DMS114 treated with DMSO at 0.1 percent for 48 hours (cell line): ENCODE results near the gene DAO.
"Not testable (repeated sequence)": the region's sequence is repeated elsewhere in the genome, so short reads cannot be mapped to it uniquely, and the experiment has no call there.

Source experiments
- DNase-seq: peaks from one replicate; lab custom pipeline; 2025; ENCODE audit not compliant: unreplicated experiment; lab: John Stamatoyannopoulos, UW

The DAO gene

GRCh38 chr12:108849660-108850059 lies 30.2 kb upstream of the DAO start:
- no peak for DNase-seq

GRCh38 chr12:108850854-108851573 lies 28.9 kb upstream of the DAO start:
- no peak for DNase-seq

DNA sequence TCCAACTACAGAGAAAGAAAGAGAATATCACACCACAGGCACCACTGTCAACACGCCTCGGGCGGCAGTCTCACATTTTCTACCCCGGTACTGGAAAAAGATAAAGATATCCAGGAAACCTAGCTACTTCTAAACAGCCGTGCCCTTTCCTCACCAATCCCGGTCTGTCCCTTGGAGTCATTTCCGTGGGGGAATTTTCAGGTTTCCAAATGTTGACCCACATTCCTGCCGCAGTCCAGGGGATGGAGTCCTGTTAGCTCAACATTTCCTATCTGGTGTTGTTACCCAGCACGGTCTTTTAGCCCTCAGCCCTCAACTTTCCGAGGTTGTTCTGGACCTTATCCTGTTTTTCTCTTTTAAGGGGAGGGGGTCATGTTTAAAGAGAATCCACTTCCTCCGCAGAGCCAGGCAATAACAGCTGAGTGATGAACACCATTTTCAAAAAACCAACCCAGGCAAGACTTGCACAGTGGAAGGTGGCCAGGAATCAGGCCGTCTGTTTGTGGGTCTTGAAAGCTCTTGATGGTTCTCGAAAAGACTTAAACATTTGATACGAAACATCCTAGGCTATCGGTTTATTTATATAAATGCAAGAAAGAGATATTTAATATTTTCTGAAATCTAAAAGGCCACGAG lies 27.1 kb upstream of the DAO start:
- no peak for DNase-seq

DNA sequence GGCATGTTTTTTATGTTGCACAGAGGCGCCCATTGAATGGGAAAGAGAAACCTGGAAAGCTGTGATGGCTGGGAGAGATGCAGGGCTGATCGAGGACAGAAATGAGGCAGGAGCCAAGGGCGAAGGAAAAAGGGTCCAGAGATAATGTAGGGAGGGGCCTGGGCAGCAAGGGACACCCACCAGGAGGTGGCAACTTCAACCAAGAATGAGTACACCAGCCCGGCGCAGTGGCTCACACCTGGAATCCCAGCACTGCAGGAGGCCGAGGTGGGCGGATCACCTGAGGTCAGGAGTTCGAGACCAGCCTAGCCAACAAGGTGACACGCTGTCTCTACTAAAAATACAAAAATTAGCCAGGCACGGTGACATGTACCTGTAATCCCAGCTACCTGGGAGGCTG lies 26.5 kb upstream of the DAO start:
- no peak for DNase-seq

- DNase-seq, result no peak
Observed at GRCh38 chr12:108853981-108854446, 25.9 kb upstream of the DAO start.

DNA sequence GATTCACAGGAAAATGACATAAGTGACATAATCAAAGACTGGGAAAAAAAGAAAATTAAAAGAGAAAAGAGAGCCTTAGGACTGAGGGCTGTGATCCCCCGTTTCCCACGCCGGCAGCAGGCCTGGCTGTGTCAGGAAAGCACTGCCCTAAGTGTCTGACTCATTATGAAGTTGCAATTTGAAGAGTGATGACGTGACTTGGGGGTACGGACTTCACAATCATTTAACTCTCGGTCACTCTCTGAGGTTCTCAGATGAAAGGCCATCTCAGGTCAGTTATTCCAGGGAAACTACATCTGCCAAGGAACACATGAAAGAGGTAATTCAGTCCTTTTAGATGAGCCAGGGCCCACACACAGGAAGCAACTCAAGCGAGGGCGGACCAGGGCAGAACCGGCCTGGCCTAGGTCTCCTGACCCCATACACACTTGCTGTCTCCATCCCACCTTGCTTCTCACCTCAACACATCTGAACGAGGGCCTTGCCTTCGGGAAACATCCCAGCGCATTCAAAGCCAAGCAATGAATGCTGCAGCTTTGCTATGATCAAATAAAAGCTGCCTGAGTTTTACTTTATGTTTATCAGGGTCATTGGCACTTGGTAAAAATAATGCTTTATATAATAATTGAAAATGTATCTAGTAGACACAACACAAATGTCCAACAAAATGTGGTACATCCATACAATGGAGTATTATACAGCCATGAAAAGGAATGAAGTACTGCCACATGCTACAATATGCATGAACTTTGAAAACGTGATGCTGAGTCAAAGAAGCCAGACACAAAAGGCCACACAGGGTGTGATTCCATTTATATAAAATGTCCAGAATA lies 25.2 kb upstream of the DAO start:
- no peak for DNase-seq

DNA sequence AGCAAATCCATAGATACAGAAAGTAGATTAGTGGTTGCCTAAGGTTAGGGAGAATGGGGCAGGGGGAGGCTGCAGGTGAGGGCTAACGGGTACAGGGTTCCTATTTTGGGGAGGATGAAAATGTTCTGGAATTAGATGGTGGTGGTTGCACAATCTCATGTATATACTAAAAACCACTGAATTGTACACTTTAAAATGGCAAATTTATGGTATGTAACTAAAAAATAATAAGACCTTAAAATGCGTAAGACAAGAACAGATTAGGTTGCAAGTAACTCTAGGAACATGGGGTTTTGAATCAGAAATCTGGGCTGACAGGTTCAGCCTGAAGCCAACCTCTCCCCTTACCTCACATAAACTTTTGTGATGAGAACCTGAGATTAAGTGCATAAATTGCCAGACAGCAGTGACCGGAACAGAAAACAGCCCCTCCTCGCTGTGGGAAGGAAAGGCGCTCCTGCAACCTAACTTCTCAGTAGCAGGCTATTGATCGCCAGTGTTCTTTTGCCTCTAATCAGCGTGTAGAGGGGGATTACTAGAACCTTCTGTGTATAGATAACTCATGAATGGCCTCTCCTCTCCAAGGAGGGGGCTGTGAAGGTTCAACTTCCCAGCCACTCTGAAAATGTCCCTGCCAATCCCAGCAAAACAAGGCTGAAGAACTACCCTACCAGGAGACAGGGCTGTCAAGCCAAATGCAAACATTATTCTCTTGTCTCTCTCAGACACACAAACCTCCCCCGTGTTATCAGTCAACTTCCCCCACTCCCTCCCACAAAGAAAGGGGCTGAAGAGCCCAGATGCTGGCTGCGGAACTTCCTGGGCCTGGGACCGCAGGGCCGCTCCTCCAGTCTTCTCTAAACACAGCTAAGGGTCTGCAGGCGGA lies 24.4 kb upstream of the DAO start:
- no peak for DNase-seq

DNA sequence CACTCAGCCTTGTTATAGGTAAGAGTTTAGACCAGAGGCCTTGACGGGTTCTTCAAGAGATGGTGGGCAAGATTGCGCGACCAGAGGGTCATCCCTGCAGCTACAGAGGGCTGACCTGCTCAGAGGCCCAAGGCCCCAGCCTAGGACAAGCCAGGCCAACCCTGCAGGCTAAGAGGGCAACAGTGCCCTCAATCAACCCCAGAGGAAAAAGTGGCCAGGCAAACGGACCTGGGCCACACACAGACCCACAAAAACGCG lies 23.8 kb upstream of the DAO start:
- DNase-seq, result no peak

- no peak for DNase-seq
Observed at GRCh38 chr12:108856428-108857157, 23.3 kb upstream of the DAO start.

- DNase-seq, result no peak
Observed at GRCh38 chr12:108857158-108857407, 22.8 kb upstream of the DAO start.

DNA sequence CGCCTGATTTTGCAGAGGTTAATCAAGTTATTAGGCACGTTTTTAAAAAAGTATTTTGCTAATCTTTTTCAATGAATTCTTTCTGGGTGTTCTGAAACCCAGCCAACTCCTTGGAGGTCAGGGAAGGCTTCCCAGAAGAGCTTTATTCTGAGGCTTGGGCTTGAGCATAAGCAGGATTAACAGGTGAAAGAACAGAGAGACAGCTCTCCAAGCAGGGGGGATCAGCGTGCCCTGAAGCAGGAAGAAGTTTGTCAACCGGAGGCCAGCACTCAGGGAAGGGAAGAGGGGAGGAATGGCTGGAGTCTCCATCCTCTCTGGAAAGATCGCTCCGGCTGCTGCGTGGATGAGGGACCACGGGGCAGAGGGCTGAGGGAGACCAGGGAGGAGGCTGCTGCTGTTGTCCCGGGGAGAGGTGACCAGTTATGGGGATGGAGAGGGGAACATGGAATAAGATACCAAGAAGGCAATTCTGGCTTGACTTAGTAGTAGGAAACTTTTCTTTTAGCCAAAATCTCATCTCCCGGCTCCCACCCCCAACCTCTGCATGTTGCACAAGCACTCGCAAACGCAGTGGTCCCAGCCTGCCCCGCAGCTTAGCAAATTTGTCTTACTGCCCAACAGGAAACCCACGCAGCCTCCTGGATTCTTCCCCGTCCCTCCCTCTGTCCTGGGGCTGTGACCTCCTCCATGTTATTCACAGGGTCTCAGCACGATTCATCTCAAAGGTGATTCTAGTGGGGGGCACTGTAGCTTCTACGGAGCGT lies 21.4 kb upstream of the DAO start:
- no peak for DNase-seq

DNA sequence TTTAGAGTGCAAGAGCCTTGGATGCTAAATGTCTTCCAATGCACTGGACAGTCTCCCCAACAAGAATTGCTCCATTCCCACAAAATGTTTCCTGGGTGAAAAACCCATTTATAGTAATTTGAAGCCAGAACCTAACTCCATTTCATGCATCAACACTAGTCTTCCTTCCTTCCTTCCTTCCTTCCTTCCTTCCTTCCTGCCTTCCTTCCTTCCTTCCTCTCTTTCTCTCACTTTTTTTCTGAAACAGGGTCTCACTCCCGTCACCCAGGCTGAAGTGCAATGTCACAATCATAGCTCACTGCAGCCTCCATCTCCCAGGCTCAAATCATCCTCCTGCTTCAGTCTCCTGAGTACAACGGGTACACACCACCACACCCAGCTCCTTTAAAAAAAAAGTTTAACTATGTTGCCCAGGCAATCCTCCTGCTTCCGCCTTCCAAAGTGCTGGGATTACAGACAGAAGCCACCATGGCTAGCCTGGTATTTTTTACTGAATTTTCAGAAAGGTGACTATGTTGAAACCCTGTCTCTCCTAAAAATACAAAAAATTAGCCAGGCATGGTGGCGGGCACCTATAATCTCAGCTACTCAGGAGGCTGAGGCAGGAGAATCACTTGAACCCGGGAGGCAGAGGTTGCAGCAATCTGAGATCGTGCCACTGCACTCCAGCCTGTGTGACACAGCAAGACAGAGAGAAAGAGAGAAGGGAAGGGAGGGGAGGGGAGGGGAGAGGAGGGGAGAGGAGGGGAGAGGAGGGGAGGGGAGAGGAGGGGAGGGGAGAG lies 20.6 kb upstream of the DAO start:
- not testable (repeated sequence) for DNase-seq

GRCh38 chr12:108859923-108860291 lies 20.0 kb upstream of the DAO start:
- no peak for DNase-seq

DNA sequence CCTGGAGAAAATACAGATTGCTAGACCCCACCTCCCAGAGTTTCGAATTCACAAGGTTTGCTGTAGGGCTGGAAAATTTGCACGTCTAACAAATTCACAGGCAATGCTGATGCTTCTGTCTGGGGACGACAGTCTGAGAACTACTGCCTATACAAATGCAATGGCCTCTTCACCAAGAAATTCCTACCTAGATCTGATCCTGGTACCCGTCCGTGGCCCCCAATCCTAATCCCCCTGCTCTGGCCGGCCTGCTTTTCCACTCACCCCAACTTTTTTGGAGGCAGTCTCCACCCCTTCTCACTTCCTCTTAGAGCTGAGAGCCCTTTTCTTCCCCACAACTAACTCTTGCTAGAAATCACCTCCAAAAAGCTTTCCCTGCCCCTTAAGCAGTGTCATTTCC lies 19.4 kb upstream of the DAO start:
- DNase-seq, result no peak

DNA sequence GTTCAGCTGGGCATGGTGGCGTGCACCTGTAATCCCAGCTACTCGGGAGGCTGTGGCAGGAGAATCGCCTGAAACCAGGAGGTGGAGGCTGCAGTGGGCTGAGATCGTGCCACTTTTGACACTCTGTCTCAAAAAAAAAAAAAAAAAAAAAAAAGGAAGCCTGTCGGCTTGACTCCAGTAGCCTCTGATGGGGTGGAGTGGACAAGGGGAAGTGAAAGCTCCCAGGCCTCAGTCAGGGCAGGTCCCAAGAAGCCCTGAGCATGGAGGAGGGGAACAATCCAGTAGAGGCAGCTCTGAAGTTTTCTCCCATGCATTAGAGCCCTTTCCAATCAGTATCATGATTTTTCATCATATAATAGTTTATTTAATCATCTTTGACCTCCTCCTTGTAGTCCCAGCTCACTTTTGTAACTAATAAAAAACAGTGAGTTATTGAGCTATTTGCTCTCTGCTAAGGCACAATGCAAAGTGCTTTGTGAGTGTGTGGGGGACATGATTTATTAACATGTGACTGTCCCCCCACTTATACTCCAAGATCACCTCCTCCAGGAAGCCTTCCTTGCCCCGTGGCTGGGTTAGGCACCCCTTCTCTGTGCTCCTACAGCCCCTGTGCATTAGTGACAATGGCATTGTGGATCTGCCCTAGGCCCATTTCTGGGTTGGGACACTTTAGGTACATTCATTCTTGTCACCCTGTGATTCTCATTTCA lies 17.9 kb upstream of the DAO start:
- no peak for DNase-seq

- DNase-seq, result no peak
Observed at GRCh38 chr12:108862588-108862959, 17.3 kb upstream of the DAO start.

DNA sequence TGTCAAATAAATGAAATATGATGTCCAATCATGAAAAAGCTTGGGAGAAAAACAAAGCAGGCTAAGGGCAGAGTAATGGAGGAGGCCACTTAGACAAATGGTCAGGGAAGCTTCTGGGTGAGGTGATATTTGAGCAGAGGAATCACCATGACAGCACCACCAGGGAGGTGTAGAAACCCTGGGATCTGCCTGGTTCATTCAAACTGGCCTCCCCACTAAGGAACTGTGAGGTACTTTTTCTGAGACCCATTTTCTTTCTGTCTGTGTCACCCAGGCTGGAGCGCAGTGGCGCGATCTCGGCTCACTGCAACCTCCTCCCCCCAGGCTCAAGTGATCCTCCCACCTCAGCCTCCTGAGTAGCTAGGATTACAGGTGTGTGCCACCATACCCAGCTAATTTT lies 14.7 kb upstream of the DAO start:
- no peak for DNase-seq

DNA sequence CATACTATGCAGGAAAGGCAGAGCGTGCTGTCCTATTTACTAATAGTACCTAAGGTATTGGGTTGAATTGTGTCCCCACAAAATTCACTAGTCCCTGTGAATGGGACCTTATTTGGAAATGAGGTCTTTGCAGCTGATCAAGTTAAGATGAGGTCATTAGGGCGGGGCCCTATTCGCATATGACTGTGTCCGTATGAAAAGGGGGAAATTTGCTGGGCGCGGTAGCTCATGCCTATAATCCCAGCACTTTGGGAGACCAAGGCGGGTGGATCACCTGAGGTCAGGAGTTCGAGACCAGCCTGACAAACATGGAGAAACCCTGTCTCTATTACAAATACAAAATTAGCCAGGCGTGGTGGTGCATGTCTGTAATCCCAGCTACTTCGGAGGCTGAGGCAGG lies 13.8 kb upstream of the DAO start:
- DNase-seq, result not testable (repeated sequence)

- no peak for DNase-seq
Observed at GRCh38 chr12:108868781-108869180, 11.1 kb upstream of the DAO start.
